NK-92 treated with Interleukin-12 subunit alpha and Interleukin-12 subunit beta, amount 100 ng/mL, for 24 hours (cell line): ENCODE data around the gene WDR7.

Experiments
- DNase-seq: peaks from one replicate; lab custom pipeline; 2025; lab: John Stamatoyannopoulos, UW

The WDR7 gene

GRCh38 chr18:57040175-57040574 lies 389.0 kb downstream of the WDR7 start:
- no peak for DNase-seq

GRCh38 chr18:57043241-57043640 lies 392.1 kb downstream of the WDR7 start:
- no peak for DNase-seq

DNA sequence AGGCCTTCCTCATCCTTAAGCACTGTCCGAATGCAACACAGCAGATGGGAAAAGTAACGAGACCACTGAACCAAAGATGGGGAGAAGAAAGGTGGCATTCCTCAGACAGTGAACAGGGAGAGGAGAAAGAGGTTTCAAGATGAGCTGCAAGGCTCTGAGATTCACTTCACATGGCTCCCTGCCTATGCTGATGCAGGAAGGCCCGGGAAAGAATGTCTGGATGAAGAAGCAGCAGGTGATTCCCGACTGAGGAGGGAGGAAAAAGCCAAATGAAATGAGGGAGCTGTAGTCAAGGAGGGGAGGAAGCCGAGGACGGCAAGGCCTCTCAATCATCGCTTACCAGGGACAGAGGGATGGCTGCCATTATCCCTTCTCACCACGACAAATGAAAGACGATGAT lies 397.2 kb downstream of the WDR7 start:
- no peak for DNase-seq

GRCh38 chr18:57048859-57049258 lies 397.7 kb downstream of the WDR7 start:
- no peak for DNase-seq

- DNase-seq = no peak
These were observed 399.3 kb downstream of the WDR7 start for GRCh38 chr18:57050310-57050949.

DNA sequence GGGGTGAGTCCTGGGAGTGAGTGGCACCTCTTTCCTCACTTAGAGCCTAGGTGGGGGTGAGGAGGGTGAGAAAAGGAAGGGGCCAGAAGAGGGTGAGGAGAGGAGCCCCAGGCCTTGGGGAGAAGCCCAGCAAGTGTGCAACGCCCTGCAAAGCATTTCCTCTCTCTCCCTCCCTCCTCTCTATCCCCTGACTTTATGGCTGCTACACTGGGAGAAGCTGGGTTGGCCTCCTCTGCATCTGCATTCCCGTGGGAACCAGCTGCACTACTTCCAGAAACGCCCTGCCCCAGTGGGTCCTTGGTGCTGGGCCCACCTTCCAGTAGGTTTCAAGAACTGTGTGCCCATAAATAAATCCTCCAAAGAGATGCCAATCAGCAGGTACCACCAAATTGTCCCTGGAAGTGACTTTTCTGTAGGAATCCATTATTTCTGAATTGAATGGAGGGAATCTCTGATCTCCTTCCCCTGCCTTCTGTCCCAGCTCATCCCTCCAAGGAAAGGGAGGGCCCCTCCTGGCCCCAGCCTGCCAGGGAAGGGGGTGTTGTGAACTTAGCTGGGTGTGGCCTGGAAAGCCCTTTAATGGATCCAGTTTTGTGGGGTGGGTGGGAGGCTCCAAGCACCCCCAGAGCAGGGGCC lies 400.0 kb downstream of the WDR7 start:
- no peak for DNase-seq

DNA sequence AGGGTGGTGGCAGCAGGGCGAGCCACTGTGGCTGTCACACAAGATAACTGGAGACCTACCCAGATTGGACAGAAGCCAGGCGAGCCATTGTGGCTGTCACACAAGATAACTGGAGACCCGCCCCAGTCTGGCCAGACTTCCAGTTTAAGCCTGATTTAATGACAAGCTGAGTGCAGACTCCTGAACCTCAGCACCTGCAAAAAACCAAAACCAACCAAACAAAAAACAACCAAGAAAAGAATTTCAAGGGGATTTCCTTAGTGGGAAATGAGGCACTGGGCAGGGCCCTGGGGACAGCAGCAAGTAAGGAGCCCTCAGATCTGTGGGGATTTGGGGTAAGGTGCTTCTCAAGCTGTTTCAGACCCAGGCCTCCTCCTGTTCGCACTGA lies 400.5 kb downstream of the WDR7 start:
- no peak for DNase-seq

DNA sequence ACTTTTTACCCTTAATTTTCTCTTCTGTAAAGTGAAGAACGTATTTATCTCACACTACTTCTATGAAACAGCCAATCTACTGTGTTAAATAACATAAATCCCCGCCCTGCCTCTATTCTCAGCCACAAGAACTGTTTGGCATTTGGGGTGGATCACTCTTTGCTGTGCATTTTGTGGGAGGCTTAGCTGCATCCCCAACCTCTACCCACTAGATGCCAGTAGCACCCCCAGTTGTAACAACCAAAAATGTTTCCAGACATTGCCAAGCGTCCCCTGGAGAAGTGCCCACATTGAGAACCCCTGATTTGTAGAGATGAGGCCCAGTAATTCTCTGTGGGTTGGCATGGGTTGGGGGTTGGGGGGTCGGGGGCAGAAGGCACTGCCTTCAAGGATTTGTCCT lies 401.0 kb downstream of the WDR7 start:
- DNase-seq = no peak

GRCh38 chr18:57052759-57053158 lies 401.6 kb downstream of the WDR7 start:
- DNase-seq = no peak

GRCh38 chr18:57054891-57055290 lies 403.7 kb downstream of the WDR7 start:
- DNase-seq = no peak

- DNase-seq = no peak
These were observed 406.7 kb downstream of the WDR7 start for GRCh38 chr18:57057890-57058289.

DNA sequence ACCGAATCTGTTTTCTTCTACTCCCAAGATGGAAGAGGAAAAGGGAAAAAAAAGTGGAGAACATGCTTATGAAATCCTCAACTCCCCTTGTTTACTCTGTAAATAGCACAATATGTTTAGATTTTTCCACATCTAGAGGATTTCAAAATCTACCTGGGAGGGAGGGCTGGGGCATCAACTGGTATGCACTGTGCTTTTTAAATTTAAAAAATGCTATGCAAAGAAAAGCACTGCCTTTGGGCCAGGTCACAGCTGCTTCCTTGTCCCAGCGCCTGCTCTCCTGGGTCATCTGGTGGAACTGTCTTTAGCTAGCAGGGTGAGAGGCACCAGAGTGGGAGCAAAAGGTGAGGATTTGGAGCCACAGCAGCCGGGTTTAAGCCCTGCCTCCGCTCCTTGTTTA lies 407.6 kb downstream of the WDR7 start:
- no peak for DNase-seq

- DNase-seq = no peak
These were observed 408.2 kb downstream of the WDR7 start for GRCh38 chr18:57059366-57059765.

DNA sequence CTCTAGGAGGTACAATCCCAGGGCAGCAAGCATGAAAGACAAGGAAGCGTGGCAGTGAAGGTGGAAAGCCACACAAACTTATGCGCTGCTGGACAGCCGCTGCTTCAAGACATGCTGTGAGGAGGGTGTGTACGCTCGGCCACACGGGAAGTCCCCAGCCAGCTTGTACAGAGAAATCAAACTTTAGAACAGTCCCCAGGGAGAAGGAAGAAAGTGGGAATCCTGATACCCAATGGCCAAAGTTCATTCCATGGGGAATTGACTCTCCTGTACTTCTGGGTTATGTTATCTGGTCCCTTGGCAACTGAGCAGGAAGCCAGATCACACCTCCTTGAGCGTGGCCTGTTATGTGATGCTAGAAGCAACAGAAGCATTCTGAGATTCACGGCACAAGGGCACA lies 409.7 kb downstream of the WDR7 start:
- no peak for DNase-seq

- DNase-seq = no peak
These were observed 411.0 kb downstream of the WDR7 start for GRCh38 chr18:57062178-57062577.

DNA sequence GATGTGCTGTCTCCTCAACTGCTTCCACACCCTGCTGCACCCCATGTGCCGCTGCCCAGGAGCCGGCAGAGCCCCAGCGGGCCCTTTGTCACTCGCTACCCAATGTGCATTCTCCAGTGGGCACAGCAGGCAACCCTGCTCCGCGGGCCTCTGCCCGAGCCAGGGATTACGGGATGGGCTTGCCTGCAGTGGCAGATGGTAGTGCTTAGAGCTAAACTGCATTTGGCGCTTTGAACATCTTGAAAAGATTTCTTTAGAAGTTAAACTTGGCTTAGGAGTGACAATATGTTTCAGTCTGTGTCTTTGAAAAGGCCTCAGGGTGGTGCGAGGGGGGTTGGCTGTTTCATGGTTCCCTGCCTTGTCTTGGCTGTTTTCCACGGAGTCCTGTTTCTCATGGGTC lies 411.7 kb downstream of the WDR7 start:
- DNase-seq = no peak

DNA sequence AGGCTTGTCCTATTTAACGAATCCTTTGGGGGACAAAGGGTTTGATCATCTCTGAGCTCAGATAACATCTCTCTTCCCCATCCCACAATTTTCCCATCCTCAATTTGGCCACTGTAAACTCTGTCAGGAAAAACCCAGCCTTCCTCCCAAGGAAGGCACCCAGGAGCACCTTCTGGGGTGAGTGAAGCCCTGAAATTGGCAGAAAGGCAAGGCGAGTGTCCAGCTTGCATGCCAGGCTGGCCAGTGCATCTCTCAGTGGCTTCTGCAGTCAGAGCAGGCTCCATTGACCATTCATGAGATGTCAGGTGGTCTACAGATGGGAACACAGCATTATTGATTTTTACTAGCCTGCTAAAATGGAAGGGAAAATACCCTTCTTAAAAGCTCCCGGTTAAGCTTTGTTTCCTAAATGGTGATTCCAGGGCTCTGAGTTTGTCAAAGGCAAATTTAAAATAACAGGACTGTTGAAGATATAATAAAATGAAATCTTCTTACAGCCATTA lies 412.5 kb downstream of the WDR7 start:
- DNase-seq = no peak

DNA sequence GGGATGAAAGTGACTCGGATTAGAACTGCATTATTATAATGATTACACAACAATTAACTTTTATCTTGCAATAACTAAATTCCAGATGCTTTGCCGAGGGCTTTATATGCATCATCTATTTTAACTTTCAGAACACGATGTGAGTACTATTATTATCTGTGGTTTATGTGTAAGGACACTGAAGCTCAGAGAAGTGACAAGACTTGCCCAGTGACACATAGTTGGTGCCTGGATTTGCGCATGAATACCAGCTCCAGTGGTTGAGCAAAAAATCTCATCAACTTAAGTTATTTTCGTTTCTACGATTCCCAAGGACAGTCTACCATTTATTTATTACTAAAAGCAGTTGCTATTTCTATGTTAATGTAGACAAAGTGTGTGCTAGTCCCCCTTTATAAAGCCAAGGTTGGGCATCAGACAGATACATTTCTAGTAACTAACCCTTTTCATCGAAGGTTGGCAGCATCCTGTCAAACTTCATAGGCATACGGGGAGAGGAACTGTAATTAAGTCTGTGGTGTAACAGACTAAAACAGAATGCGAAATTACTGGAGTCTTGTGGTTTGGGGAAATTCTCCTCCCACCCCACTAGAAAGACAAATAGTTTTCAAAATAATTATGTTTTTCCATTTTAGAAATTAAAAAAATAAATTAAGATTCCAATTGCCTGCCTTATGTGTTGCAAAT lies 422.5 kb downstream of the WDR7 start:
- no peak for DNase-seq

DNA sequence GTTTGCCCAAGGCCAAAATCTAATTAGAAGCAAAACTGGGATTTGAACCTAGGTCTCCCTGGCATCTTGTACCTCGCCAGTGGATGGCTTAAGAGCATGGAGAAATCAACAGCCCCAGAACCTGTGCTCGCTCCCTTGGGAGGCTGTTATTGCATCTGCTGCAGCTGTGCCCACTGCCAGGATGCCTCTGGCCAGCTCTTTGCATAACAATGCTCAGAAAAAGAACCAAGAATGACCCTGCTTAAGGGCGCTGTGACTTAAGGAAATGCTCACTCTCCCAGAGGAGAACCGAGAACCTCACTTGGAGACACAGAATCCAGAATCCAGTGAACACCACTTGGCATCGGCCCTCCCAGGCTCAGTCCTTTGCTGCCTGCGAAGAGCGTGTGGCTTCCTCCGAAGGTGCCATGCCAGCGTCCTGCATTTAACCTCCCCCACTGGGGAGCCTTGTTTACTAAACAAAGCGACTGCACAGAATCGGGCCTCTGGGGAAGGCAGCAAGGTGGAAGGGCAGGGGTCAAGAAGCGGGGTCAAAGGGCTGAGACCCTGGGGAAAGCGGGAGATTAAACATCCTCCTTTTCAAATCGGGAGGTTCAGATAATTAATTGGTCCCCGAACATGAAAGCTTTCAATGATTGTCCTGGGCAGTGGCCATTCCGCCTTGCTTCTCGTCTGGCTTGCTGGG lies 424.7 kb downstream of the WDR7 start:
- DNase-seq = no peak

DNA sequence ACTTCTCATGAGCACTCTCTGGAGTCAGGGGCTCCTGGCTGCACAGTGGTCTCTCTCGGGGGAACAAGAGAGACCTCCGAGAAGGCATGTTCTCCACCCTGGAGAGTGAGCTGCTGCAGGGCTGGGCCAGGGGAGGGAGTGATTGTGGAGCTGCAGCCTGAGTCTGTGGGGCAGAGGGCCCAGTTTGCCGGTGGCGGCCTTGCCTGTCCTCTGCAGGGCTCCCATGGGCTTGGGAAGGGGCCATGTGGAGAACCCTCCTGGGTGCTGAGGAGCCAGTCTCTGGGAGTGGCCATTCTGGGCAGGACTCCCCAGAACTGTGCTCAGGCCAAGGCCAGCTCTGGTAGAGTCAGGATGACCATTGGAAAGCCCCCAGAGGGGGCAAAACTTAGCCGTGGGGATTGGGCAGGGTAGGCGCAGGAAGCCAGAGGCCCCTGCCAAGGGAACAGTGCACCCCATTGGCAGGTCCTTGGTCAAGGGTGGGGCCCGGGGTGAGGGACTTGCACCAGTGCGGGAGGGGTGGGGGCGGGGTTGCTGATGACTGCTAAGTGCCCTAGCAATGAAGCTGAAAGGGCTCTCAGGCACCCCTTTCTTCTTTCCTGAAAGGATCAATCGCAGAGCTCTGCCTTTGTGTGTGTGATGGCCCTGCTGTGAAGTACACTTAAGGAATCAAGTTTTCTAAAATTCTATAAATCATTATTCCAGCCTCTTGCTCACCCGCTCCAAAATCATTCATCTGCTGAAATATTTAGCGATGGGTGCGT lies 426.0 kb downstream of the WDR7 start:
- no peak for DNase-seq

- DNase-seq = peak; percentile 68
These were observed 426.8 kb downstream of the WDR7 start for GRCh38 chr18:57077786-57078552.
